GM18508 (cell line): ENCODE measurements around the gene YWHAQ.
A peak's percentile ranks its signal among the peaks of the same experiment; 100 is the strongest.
"Not testable (repeated sequence)": the region's sequence is repeated elsewhere in the genome, so short reads cannot be mapped to it uniquely, and the experiment has no call there.

ENCODE experiments used
- ATAC-seq: cut with Tn5 transposase; IDR thresholded peaks from one replicate; pipeline ENCODE4 v1.9.1; 2021; ENCODE audit warnings: moderate number of reproducible peaks; ENCODE audit not compliant: insufficient read depth, unreplicated experiment

YWHAQ gene

GRCh38 chr2:9556121-9556743, 74.6 kb downstream of the YWHAQ start:
- ATAC-seq, result no peak

- ATAC-seq, result peak; percentile 63
Measured at GRCh38 chr2:9555297-9556120, 75.3 kb downstream of the YWHAQ start, which contains the start of gene ADAM17. Gene ADAM17, minus strand, starts transcription at chr2:9555830. Its CDS starts 225 bp downstream, at chr2:9555605.

DNA sequence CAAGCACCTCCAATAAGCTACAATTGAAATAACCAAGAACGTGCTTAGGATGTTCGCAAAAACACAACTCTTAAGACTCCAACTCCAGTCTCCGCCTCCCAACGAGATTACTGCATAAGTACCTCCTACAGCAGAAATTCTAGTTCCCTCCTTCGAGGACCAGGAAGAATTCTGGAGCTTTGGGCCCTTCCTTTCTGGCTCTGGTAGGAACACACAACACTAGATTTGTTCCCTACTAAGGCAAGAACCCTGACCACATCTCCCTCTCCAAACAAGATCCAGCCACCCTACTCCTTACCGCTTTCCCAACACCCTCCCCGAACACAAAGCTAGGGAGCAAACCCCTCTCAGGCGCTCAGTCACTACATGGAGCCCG, 75.9 kb downstream of the YWHAQ start:
- no peak for ATAC-seq

- no peak for ATAC-seq
Measured at GRCh38 chr2:9552219-9553178, 78.3 kb downstream of the YWHAQ start.

GRCh38 chr2:9550859-9551391, 79.9 kb downstream of the YWHAQ start:
- ATAC-seq, result not testable (repeated sequence)

DNA sequence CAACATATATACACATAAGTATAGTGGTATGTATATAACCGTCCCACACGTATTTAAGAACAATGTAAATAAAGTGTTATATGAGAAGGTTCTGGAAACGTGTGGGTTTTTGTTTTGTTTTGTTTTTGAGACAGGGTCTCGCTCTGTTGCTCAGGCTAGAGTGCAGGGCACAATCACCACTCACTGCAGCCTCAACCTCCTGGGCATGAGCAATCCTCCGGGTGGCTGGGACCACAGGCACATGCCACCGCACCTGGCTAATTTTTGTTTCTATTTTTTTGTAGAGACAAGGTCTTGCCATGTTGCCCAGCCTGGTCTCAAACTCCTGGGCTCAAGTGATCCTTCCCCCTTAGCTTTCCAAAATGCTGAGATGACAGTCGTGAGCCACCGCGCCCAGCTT, 81.4 kb downstream of the YWHAQ start:
- ATAC-seq, result no peak

GRCh38 chr2:9548506-9548905, 82.3 kb downstream of the YWHAQ start:
- peak; percentile 39 for ATAC-seq

DNA sequence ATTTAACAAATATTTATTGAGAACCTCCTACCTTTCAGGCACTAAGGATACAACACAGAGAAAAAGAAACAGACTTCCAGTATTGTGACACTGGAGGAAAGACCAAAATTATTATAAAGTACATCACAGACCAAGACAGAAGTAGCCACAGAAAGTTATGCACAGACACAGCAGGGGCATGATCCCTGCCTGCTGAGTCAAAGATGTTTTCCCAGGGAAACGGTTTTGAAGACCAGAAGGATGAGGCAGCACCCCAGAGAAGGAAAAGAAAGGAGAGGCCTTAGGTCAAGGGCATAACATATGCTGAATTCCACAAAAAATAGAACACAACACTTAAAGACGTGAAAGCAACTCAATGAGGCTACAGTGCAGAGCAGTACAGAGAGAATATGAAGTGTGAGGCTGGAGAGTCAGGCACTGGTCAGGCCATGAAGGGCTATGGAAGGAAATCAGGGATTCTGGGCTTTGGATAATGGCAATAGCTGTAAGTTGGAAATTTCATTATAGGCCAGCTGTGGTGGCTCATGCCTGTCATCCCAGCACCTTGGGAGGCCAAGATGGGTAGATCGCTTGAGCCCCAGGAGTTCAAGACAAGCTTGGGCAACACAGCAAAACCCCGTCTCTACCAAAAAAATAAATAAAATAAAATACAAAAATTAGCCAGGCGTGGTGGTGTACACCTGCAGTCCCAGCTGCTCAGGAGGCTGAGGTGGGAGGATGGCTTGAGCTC, 83.4 kb downstream of the YWHAQ start:
- ATAC-seq, result no peak

GRCh38 chr2:9545502-9545901, 85.3 kb downstream of the YWHAQ start:
- ATAC-seq, result no peak

DNA sequence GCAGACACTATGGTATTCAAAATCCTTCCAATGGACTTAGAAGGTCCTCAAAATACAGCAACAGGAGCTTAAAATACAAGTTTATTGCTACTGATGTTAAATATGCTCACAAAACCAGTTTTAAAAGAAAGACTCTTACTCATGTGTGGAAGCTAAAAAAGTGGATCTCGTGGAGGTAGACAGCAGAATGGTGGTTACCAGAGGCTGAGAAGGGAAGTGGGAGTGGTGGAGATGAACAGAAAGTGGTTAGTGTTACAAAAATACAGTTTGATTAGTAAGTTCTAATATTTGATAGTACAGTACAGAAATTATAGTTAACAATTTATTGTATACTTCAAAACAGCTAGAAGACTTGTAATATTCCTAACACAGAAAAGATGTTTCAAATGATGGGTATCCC, 87.2 kb downstream of the YWHAQ start:
- no peak for ATAC-seq

DNA sequence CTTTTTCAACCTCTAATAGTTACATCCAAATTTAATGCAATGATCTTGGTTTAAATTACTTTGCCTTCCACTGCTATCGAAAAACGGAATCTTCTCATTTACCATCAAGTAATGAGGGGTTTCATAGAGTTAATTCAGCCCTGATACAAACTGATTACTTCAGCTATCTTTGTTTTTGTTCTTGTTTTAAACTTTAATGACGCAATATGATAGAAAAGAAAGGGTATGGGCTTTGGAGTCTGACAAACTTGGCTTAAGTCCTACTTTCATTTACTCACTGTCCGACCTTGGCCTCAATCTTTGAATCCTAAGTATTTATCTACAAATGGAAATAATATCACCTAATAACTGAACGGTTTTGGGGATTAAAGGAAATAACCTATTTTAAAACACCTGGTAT, 91.3 kb downstream of the YWHAQ start:
- ATAC-seq, result no peak

GRCh38 chr2:9538000-9538507, 92.7 kb downstream of the YWHAQ start:
- ATAC-seq, result no peak

- ATAC-seq, result no peak
Measured at GRCh38 chr2:9536504-9536903, 94.3 kb downstream of the YWHAQ start.

GRCh38 chr2:9535177-9535576, 95.6 kb downstream of the YWHAQ start:
- ATAC-seq, result no peak
